Measurements from ENCODE around the gene NIPA2. TPM values are rescaled to one million over a fixed set of nuclear protein-coding genes. Genes with fewer than 3 reads are reported as not detected.

NIPA2 gene
- total and polyA plus RNA-seq, 8 donors, result 1.2 to 280 (median 37.7) TPM

DNA sequence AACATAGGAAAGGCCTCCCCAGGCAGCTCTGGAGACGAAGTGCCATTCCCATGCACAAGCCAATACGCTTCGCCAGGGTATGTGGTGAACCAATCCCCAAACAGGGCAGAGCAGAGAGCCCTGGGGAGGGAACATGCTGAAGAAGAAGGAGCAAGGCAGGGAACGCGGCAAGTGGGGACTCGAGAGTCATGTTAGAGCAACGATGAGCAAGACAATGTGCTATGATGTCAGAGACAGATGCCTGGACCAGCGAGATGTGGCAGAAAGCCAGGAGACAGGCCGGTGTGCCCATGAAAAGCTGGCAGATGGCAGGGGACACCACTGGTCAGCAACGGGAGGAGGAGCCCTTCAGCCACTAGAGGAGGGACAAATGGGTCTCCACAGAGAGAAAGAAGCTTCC is 39.6 kb downstream of the NIPA2 start:
- WGBS, 5 donors, result 89 to 95% (median 92%) methylated on average over 10 of the region's 10 CpGs
- DNase-seq, result no peak
- no peak overlapping the region for H3K27ac ChIP-seq
- intact Hi-C loops (cut with DNase I; ENCODE audit: low total_unique reads), result no loop called here
- H3K4me1 ChIP-seq, result no peaks in the 10 kb centered on the region
- H3K27me3 ChIP-seq, result no peaks in the 10 kb centered on the region
- H3K4me3 ChIP-seq, result no peak overlapping the region
- H3K9me3 ChIP-seq, result peaks cover 0 to 8% (median 0%) of the 10 kb centered on the region in 4 donors
- no peak for TF ChIP-seq POLR2AphosphoS5 (IDR thresholded peaks at IDR 0.05)
- no peak for TF ChIP-seq POLR2A (IDR thresholded peaks at IDR 0.05)
- no peak for TF ChIP-seq EP300 (IDR thresholded peaks at IDR 0.05)
- TF ChIP-seq, protein P1, sequence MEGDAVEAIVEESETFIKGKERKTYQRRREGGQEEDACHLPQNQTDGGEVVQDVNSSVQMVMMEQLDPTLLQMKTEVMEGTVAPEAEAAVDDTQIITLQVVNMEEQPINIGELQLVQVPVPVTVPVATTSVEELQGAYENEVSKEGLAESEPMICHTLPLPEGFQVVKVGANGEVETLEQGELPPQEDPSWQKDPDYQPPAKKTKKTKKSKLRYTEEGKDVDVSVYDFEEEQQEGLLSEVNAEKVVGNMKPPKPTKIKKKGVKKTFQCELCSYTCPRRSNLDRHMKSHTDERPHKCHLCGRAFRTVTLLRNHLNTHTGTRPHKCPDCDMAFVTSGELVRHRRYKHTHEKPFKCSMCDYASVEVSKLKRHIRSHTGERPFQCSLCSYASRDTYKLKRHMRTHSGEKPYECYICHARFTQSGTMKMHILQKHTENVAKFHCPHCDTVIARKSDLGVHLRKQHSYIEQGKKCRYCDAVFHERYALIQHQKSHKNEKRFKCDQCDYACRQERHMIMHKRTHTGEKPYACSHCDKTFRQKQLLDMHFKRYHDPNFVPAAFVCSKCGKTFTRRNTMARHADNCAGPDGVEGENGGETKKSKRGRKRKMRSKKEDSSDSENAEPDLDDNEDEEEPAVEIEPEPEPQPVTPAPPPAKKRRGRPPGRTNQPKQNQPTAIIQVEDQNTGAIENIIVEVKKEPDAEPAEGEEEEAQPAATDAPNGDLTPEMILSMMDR (IDR thresholded peaks at IDR 0.05), result no peak
- H3K36me3 ChIP-seq, result peaks cover 69 to 100% (median 99%) of the 10 kb centered on the region in 4 donors

DNA sequence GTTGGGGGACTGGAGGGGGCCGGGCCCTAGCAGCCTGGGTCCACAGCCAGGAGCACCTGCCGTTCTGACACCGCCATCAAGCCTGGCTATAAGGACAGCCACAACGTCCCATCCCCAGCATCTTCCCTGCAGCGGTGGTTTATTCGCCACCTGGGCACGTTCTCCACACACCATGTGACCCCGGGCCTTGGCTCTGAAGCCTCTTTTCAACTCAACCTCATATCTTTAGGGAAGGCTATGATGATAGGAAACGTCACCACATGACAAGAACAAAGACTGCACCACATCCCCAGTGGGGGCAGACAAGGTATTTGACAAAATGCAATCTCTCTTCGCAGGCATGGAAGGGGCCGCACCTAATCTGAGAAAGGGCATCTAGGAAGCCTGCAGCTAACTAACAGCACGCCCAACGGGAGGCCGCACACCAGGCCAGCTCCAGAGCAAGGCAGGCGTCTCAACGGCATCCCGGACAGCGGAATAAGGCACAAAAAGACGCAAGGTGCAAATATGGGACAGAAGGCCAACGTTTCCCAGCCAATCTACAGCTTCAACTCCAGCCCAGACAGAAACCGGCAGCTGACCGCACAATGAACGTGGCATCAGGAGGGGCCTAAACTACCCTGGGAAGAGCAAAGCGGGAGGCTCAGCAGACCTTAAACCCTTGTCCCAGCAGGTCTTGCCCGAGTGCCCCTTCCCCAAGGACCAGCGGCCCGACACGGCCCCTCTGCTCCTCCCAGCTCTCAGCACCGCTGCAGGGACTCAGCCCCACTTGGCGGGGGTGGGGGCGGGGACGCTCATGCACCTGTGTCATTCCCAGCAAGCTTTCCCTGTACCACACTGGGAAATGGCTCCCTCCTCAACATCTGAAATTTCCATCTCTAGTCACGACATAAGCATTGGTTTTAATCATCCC is 41.9 kb downstream of the NIPA2 start:
- H3K4me3 ChIP-seq, result no peak overlapping the region
- WGBS, 5 donors, result 84 to 95% (median 91%) methylated on average over 29 to 33 of the region's 33 CpGs
- TF ChIP-seq POLR2AphosphoS5 (IDR thresholded peaks at IDR 0.05), result no peak
- TF ChIP-seq, protein P1 (IDR thresholded peaks at IDR 0.05), result no peak
- TF ChIP-seq EP300 (IDR thresholded peaks at IDR 0.05), result no peak
- TF ChIP-seq POLR2A (IDR thresholded peaks at IDR 0.05), result no peak

DNA sequence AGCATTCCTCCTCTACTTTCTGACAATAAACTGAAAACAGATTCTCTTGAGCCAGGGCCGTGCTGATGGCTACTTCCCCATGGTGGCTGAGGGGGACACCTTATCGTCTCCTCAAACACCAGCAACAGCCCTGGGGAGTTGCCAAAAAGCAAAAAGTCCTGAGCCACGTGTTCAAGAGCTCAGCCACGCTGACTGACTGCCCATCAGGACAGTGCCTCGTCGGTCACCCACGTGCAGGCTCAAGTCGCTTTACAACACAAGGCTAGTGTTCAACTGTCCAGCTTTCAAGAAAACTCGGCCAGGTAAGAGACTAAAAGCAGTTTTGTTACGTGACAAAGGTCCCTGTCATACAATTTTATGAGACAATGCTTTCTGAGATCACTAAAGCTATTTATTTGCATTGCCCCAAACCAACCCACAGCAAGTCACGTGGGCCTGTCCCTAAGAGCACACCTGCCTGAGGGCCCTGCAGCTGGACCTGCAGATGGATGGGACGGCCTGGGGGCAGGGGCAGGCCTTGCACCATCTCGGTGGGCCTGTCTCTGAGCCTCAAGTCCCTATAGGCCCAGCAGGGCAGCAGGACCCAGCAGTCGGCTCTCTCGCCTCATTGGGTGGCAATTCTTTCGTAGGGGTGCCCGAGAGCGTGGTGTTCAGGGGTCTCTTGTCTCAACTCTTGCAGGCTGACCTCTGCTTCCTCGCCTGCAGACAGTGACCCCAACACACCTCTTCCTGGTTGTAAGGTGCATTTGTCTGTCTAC is 42.7 kb downstream of the NIPA2 start:
- no peaks in the 10 kb centered on the region for H3K27me3 ChIP-seq
- intact Hi-C loops (cut with DNase I; ENCODE audit: low total_unique reads), result no loop called here
- H3K27ac ChIP-seq, result no peak overlapping the region
- TF ChIP-seq POLR2AphosphoS5 (IDR thresholded peaks at IDR 0.05) (no peak), POLR2A (IDR thresholded peaks at IDR 0.05) (no peak), EP300 (IDR thresholded peaks at IDR 0.05) (no peak)
- TF ChIP-seq, protein P1 (IDR thresholded peaks at IDR 0.05), result no peak
- H3K36me3 ChIP-seq, result peaks cover 45 to 75% (median 73%) of the 10 kb centered on the region in 4 donors
- no peak overlapping the region for H3K4me3 ChIP-seq
- peaks cover 0 to 6% (median 0%) of the 10 kb centered on the region in 4 donors for H3K4me1 ChIP-seq
- 86 to 94% (median 91%) methylated on average over 19 of the region's 19 CpGs for WGBS, 5 donors
- H3K9me3 ChIP-seq, result peaks cover 0 to 8% (median 0%) of the 10 kb centered on the region in 4 donors
- DNase-seq, result no peak

More for the DNA sequence above, 41.9 kb downstream of the NIPA2 start:
- H3K36me3 ChIP-seq, result peaks cover 51 to 82% (median 81%) of the 10 kb centered on the region in 4 donors
- H3K9me3 ChIP-seq, result peaks cover 0 to 8% (median 0%) of the 10 kb centered on the region in 4 donors
- H3K27ac ChIP-seq, result no peak overlapping the region
- H3K4me1 ChIP-seq, result peaks cover 0 to 6% (median 0%) of the 10 kb centered on the region in 4 donors
- no peaks in the 10 kb centered on the region for H3K27me3 ChIP-seq
- no peak for DNase-seq
- intact Hi-C loops (cut with DNase I; ENCODE audit: low total_unique reads), result no loop called here

DNA sequence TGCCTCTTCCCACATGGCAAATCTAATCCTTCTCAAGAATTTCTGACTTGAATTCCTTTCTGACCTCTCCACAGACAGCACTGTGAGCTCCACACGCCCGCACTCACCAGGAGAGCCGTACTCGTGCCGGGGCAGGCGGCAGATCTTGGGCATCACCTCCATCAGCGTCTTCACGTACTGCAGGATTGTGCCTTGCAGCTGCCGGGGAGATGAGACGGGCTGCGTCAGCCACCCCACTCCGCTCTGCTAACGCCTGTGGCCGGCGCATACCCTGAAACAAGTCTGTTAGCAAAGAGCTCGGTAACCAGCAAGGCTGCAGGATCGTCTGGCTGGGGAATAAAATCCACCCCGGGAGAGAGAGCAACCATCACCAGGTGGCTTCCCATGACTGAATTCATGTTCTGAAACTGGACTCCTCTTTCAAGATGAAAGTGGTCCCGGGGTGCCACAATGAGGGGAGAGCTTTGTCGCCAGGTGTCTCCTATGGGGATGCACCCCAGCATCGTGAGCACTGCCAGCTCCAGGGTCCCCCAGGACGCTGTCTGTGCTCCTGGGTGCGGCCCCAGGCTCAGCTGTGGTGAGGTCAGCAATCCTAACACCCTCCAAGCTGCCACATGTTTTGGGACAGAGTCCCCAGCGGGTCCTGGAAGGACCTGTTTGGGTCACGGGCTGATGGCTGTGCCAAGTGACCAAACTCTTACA is 43.4 kb downstream of the NIPA2 start:
- Histone ChIP-seq H3K36me3 (peaks cover 45 to 72% (median 71%) of the 10 kb centered on the region in 4 donors), H3K4me1 (peaks cover 0 to 6% (median 0%) of the 10 kb centered on the region in 4 donors), H3K27me3 (no peaks in the 10 kb centered on the region), H3K9me3 (peaks cover 0 to 8% (median 0%) of the 10 kb centered on the region in 4 donors), H3K27ac (no peak overlapping the region), H3K4me3 (no peak overlapping the region)
- WGBS, 5 donors, result 93 to 97% (median 96%) methylated on average over 14 to 25 of the region's 25 CpGs
- TF ChIP-seq EP300 (IDR thresholded peaks at IDR 0.05), result no peak
- TF ChIP-seq POLR2AphosphoS5 (IDR thresholded peaks at IDR 0.05), result no peak
- TF ChIP-seq POLR2A (IDR thresholded peaks at IDR 0.05), result no peak
- TF ChIP-seq, protein P1 (IDR thresholded peaks at IDR 0.05), result no peak
- no peak for DNase-seq
- intact Hi-C loops (cut with DNase I; ENCODE audit: low total_unique reads), result no loop called here
